NK-92 (cell line): ENCODE measurements around the gene PDRG1.
"Not testable (repeated sequence)": the region's sequence is repeated elsewhere in the genome, so short reads cannot be mapped to it uniquely, and the experiment has no call there.

Experiments used
- DNase-seq: peaks from one replicate; lab custom pipeline; 2025; ENCODE audit not compliant: unreplicated experiment; lab: John Stamatoyannopoulos, UW

The PDRG1 gene

GRCh38 chr20:31929631-31930030, 22.2 kb downstream of the PDRG1 start:
- not testable (repeated sequence) for DNase-seq

DNA sequence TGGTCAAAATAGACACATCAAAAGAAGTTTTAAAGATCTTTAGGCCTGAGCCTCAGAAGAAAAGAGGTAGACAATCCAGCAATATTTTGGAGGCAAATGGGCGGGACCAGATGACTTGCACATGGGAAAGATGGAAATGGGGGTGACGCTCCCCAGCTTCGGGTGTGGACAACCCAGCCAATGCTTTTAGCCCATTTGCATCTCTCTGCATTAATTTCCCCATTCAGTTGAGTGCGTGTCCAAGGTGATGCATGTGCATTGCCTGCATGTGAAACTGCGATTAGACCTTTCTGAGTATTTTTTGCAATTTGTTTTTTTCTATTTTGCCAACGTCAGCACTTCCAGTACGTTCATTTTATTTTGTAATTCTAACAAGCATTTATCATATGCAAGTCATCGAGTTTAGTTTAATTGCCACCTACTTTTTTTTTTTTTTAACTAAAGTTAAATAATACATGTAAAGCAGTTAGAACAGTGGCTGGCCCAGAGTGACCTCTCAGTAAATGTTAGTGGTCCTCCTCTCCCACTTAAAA, 24.2 kb downstream of the PDRG1 start:
- DNase-seq, result no peak

- DNase-seq, result no peak
These were observed 25.4 kb downstream of the PDRG1 start for GRCh38 chr20:31926493-31926892.

- no peak for DNase-seq
These were observed 26.2 kb downstream of the PDRG1 start for GRCh38 chr20:31925631-31926030.

GRCh38 chr20:31924561-31924960, 27.3 kb downstream of the PDRG1 start:
- no peak for DNase-seq

- no peak for DNase-seq
These were observed 28.2 kb downstream of the PDRG1 start for GRCh38 chr20:31923388-31924331.

DNA sequence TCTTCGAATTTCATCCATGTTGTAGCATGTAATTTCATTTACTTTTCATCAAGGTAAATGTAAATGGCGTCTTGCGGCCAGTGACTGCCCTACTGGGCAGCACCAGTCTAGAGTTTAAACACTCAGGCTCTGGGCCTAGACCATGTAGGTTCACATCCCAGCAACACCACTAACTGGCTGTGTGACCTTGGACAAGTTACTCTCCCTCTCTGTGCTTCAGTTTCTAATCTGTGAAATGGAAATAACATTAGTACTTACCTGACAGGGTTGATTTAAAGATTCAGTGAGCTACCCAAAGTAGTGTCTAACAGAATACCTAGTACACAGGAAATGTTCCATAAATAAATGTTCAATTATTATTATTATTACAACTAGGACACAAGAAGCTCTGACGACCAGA, 29.3 kb downstream of the PDRG1 start:
- no peak for DNase-seq

- no peak for DNase-seq
These were observed 29.7 kb downstream of the PDRG1 start for GRCh38 chr20:31922181-31922580.

- DNase-seq, result not testable (repeated sequence)
These were observed 30.4 kb downstream of the PDRG1 start for GRCh38 chr20:31921480-31921879.

GRCh38 chr20:31920275-31920855, 31.5 kb downstream of the PDRG1 start:
- DNase-seq, result no peak

GRCh38 chr20:31919410-31920155, 32.3 kb downstream of the PDRG1 start:
- no peak for DNase-seq

GRCh38 chr20:31918466-31919105, 33.3 kb downstream of the PDRG1 start:
- no peak for DNase-seq

- not testable (repeated sequence) for DNase-seq
These were observed 33.9 kb downstream of the PDRG1 start for GRCh38 chr20:31917962-31918412.

DNA sequence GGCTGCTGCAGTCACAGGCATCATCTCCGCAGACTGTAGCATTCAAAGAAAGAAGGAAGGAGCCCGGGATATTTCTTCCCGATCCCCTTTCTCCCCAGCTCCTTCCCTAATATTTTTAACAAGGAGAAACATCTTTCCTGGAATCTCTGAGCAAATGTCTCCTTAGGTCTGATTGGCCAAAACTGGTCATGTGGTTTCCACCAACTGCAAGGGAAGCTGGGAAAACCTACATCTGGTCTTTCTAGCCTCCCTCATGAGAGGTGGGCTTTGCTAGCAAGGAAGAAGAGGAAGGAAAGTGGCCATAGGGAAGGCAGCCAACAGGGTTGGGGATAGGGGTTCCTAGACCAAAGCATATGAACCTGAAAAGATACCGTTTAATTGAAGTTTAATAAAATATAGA, 35.1 kb downstream of the PDRG1 start:
- DNase-seq, result no peak

DNA sequence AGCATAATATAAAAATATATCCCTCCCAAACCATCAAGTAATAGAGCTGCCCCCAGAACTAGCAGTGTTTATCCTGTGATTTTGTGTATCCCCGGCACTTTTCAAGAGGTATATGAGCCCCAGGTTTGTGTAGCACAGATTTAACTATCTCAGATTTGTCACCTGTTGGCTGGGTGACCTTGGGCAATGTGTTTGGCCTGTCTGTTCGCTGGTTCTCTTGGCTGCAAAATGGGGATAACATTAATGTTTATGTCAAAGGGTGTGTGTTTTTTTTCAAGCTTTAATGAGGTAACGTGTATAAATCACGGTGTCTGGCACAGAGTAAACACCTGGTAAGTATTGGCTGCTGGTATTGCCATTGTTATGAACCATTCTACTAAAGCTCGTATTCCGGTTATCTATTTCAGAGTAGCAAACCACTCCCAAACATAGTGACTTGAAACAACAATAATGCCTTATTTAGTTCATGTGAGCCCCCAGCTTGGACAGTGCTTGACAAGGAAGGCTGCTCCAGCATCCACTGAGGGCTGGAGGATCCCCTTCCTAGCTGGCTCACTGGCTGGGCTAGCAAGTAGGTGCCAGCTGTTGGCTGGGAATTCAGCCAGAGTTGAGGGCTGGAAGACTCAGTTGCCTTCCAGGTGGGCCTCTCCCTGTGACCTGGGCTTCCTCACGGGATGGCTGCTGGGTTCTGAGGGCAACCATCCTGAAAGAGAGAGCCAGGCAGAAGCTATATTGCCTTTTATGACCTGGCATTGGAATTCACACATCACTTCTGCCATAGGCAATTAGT, 36.2 kb downstream of the PDRG1 start:
- no peak for DNase-seq

GRCh38 chr20:31914170-31914569, 37.7 kb downstream of the PDRG1 start:
- no peak for DNase-seq

DNA sequence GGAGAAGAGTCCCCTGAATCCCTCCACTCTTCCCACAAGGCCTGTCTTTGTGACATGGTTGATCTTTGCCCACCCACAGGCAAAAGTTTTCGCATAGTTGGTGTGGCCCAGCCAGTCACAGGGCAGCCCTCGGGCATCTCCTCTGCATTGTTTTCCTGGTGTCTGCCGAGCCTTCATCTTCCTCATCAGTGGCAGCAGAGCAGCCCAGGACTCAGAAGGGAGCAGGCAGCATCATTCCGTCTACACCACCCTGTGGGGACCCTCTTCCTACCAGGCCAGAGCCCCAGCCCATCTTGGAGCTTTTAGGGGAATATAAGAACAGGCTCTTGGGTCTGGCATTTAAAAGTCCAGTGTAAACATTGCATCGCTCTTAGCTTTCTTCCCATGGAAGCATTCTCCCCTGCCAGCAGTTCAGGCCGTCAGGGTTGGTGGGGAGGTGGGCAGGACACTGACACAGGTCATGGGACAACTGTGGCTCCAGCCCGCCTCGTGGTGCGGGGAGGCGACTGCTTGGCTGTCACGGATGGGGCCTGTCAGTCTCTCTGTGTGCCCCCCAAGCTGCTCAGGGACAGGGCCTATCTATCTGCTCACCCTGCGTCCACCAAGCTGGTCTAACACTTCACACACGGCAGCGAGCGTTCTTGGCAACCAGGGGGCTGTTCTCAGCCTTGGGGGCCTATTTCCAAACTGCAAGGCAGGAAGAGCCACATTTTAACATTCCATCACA, 38.3 kb downstream of the PDRG1 start:
- no peak for DNase-seq

- no peak for DNase-seq
These were observed 41.6 kb downstream of the PDRG1 start for GRCh38 chr20:31910071-31910803.
